GM13977 (cell line): Measurements from ENCODE around the gene CPPED1.

ENCODE experiments used
- DNase-seq: peaks from one replicate; pipeline ENCODE4 v3.0.0; 2012; ENCODE audit warnings: low spot score
- in situ Hi-C: fragments of 300-500 bp; cut with MboI; formaldehyde crosslinking; loops from one replicate; pipeline ENCODE4 v1.12.0; 2022; ENCODE audit warnings: low sequenced_read_pairs, low pct_unique_long_range_greater_than_20kb, mixed read lengths, inconsistent platforms; ENCODE audit not compliant: unreplicated experiment
- TF ChIP-seq, protein P1 (sequence below): IDR thresholded peaks from 2 replicates; pipeline ENCODE4 v1.5.1; 2012; ENCODE audit warnings: mild to moderate bottlenecking, control low read depth; ENCODE audit not compliant: insufficient read depth; ENCODE audit errors: extremely low read depth, missing control alignments

The CPPED1 gene

DNA sequence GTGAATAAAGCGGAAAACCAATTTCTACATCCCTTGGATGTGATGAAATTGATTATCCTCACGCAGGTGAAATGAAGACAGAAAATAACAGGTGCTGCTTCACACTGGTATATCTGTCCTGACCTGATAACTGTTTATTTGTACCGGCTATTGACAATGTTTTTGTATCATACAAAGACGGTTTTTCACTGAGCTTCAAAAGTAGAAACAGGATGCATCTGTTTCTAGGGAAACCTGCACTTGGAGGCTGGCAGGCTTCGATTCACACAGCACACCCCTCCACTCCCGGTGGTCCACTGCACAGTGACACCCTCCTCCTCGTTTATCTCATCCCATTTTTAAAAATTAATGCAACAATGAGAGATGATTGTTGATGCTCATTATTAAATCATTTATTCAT, 104.5 kb downstream of the CPPED1 start:
- DNase-seq, result no peak
- in situ Hi-C loops, result no loop called here
- TF ChIP-seq, protein P1, sequence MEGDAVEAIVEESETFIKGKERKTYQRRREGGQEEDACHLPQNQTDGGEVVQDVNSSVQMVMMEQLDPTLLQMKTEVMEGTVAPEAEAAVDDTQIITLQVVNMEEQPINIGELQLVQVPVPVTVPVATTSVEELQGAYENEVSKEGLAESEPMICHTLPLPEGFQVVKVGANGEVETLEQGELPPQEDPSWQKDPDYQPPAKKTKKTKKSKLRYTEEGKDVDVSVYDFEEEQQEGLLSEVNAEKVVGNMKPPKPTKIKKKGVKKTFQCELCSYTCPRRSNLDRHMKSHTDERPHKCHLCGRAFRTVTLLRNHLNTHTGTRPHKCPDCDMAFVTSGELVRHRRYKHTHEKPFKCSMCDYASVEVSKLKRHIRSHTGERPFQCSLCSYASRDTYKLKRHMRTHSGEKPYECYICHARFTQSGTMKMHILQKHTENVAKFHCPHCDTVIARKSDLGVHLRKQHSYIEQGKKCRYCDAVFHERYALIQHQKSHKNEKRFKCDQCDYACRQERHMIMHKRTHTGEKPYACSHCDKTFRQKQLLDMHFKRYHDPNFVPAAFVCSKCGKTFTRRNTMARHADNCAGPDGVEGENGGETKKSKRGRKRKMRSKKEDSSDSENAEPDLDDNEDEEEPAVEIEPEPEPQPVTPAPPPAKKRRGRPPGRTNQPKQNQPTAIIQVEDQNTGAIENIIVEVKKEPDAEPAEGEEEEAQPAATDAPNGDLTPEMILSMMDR, result no peak

DNA sequence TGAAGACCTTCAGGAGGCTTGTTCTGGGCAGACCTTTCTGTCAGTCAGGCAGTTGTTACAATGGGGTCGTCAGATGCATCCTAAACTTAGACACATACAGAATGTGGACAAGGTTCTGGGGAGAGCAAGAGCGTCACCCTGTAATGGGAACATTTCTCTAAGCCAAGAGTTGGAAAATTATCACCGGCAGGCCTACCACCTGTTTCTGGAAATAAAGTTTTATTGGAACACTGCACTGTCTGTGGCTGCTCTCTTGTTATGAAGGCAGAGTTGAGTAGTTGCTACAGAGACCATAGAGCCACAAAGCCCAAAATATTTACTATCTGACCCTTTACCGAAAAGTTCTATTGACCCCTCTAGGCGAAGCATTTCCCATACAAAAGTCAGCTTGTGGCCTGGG, 106.2 kb downstream of the CPPED1 start:
- in situ Hi-C loops, result no loop called here
- TF ChIP-seq, protein P1, result no peak
- no peak for DNase-seq

DNA sequence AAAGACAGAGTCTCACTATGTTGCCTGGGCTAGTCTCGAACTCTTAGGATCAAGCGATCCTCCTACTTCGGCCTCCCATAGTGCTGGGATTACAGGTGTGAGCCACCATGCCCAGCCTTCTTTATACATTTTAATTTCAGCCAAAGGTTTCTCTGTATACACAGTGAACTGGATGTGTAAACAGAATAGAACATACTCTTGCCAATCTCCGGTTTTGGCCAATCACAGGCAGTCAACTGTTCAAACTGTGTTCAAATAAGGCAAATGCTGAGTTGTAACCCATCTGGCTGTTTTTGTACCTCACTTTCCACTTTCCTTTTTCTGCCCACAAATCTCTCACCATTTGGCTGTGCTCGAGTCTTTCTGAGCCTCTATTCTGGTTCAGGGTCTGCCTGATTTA, 108.2 kb downstream of the CPPED1 start:
- in situ Hi-C loops, result no loop called here
- TF ChIP-seq, protein P1, result no peak
- no peak for DNase-seq

DNA sequence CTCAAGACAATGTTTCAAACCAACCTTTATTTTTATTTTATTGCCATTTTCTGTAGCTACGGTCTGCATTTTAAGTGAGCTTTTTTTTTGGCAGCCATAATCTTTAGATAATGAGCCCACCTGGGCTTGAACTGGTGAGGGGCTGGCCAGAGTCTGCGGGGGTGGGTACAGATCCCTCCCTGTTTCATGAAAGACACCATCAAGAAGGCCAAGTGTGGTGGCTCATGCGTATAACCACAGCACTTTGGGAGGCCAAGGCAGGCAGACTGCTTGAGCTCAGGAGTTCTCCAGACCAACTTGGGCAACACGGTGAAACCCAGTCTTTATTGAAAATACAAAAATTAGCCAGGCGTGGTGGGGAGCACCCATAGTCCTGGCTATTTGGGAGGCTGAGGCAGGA, 113.7 kb downstream of the CPPED1 start:
- in situ Hi-C loops, result no loop called here
- TF ChIP-seq, protein P1, result no peak
- no peak for DNase-seq

DNA sequence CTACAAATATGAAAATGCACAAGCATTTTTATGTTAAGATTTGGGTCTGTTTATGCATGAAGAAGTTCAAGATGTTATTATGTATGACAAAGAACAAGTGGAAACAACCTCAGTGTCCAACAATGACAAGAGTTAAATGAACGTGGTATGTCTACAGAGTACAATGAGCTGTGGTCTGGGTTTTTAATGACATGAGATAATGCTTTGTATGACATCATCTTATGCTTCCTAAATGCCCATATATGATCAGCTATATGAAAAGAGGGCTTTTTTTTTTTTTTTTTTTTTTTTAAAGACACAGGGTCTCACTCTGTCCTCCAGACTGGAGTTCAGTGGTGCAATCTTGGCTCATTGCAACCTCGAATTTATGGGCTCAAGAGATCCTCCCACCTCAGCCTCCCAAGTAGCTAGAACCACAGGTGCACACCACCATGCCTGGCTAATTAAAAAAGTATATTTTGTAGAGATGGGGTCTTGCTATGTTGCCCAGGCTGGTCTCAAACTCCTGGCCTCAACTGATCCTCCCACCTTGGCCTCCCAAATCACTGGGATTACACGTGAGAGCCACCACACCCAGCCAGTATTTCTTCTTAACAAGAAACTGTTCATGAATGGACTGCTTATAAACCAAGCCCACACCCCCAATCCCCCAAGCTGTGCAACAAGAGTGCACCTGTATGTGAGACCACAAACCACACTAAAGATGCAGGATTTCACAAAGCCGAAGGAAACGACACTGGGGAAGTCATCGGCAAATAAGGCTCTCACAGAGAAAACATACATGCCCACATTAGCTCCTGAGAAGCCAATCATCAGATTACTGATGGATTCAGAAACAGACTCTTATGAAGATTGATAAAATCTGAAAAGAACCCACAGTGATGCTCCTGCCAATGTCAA, 114.5 kb downstream of the CPPED1 start:
- TF ChIP-seq, protein P1, result no peak
- DNase-seq, result no peak
- in situ Hi-C loops, result no loop called here

DNA sequence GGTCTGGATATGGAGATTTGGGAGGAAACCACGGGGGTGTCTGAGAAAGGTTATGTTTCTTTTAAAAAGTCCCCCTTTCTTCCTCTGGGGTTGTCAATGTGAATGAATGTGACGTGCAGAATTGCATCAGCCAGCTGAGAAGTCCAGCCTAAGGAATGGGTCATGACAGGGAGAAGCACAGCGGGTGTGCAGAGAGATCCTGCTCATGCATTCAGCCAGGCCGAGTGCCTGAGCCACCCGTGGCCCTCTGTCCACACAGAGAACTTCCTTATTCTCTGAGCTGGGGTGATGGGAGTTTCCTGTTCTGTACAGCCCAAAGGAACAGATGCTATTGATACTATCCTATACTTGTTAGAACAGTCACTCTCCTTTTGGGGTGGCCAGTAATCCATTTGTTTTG, 117.9 kb downstream of the CPPED1 start:
- in situ Hi-C loops, result no loop called here
- TF ChIP-seq, protein P1, result no peak
- DNase-seq, result no peak
